Measurements from ENCODE around the gene BEND5. TPM values are rescaled to one million over a fixed set of nuclear protein-coding genes. Genes with fewer than 3 reads are reported as not detected.
A peak's percentile ranks its signal among the peaks of the same experiment; 100 is the strongest.

BEND5 gene
- polyA plus RNA-seq, 3 donors, result 0.13 TPM; not detected in 2

DNA sequence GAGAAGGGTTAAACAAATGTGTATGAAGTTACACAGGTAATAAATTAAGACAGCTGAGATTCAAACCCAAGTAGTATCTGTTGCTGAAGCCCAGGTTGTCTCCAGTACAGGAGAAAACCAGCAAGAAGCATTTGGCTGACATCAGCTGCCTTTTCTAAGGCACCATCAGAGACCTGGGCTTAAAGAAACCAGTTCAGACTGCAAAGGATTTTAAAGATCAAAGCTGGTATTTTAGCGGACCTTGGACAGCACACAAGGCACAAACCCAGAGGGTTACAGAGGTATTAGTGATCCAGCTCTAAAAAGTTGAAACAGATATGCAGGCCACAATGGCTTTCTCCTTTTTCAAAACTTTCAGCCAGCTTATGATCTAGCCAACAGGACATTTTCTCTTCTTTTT lies 23.4 kb downstream of the BEND5 start:
- no peaks in the 10 kb centered on the region for H3K9me3 ChIP-seq (replicated peaks in 1 of 2; ENCODE audit: control insufficient read depth in 1 of 2, insufficient read depth in 1 of 2, low read length in 2 of 2)
- H3K27me3 ChIP-seq (ENCODE audit: control insufficient read depth in 2 of 2, insufficient read depth in 2 of 2, low read length in 2 of 2), result no peaks in the 10 kb centered on the region
- no peak overlapping the region for H2AFZ ChIP-seq (ENCODE audit: insufficient read depth, low read depth, low read length, poor library complexity, severe bottlenecking)
- H3K4me2 ChIP-seq (replicated peaks; ENCODE audit: extremely low read depth, low read length, poor library complexity, severe bottlenecking), result no peak overlapping the region
- H3K4me3 ChIP-seq (replicated peaks in 1 of 3; ENCODE audit: low read depth in 2 of 3, low read length in 3 of 3), result no peak overlapping the region
- no peak overlapping the region for H3K4me3 Mint-ChIP-seq
- peaks cover 17 to 20% of the 10 kb centered on the region in 2 donors for H3K4me1 ChIP-seq (ENCODE audit: control insufficient read depth in 1 of 2, insufficient read depth in 2 of 2, low read length in 2 of 2)
- H3K9me3 Mint-ChIP-seq, result no peaks in the 10 kb centered on the region
- H3K36me3 Mint-ChIP-seq, result peaks cover 4 to 8% of the 10 kb centered on the region in 2 donors
- intact Hi-C loops (cut with micrococcal nuclease), result no loop called here
- H4K20me1 ChIP-seq (ENCODE audit: insufficient read depth, low read length), result no peaks in the 10 kb centered on the region
- H3K36me3 ChIP-seq (replicated peaks in 1 of 2; ENCODE audit: control insufficient read depth in 1 of 2, insufficient read depth in 2 of 2, low read length in 2 of 2), result no peaks in the 10 kb centered on the region
- no peak overlapping the region for H3K27ac Mint-ChIP-seq
- DNase-seq, result no peak
- H3K9ac ChIP-seq (ENCODE audit: insufficient read depth, low read length, poor library complexity, severe bottlenecking), result no peak overlapping the region
- TF ChIP-seq, protein P1, sequence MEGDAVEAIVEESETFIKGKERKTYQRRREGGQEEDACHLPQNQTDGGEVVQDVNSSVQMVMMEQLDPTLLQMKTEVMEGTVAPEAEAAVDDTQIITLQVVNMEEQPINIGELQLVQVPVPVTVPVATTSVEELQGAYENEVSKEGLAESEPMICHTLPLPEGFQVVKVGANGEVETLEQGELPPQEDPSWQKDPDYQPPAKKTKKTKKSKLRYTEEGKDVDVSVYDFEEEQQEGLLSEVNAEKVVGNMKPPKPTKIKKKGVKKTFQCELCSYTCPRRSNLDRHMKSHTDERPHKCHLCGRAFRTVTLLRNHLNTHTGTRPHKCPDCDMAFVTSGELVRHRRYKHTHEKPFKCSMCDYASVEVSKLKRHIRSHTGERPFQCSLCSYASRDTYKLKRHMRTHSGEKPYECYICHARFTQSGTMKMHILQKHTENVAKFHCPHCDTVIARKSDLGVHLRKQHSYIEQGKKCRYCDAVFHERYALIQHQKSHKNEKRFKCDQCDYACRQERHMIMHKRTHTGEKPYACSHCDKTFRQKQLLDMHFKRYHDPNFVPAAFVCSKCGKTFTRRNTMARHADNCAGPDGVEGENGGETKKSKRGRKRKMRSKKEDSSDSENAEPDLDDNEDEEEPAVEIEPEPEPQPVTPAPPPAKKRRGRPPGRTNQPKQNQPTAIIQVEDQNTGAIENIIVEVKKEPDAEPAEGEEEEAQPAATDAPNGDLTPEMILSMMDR (IDR thresholded peaks at IDR 0.05), result no peak
- peaks cover 0 to 2% (median 0%) of the 10 kb centered on the region in 3 donors for H3K27me3 Mint-ChIP-seq (ENCODE audit: low read depth in 3 of 3)
- H3K4me1 Mint-ChIP-seq, result peaks cover 20% of the 10 kb centered on the region
- H3K79me2 ChIP-seq (ENCODE audit: insufficient read depth, low read length), result no peaks in the 10 kb centered on the region
- H3K27ac ChIP-seq (ENCODE audit: low read depth in 1 of 2, low read length in 2 of 2), result no peak overlapping the region
- no CpG with 5 or more reads among the region's 1 CpG for WGBS (ENCODE audit: insufficient coverage)

DNA sequence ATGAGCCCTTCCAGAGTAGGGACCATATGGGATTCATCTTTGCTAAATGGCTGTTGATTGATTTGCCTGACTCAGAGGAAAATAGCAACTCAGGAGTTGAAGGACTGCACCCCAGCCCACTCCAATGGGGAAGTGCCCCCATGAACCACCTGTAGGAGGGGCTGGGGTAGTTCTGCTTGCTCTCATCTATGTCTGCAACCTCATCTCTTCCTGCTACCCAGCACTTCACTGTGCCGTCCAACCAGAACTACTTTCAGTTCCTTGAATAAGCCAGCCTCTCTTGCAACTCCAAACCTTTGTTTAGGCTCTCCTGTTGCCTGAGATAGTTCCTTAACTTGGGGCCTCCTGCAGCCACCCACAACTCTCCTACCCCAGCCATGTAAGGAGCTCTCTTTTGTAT lies 26.6 kb downstream of the BEND5 start:
- Histone ChIP-seq H4K20me1 (ENCODE audit: insufficient read depth, low read length) (no peaks in the 10 kb centered on the region), H3K79me2 (ENCODE audit: insufficient read depth, low read length) (no peaks in the 10 kb centered on the region), H3K4me1 (ENCODE audit: control insufficient read depth in 1 of 2, insufficient read depth in 2 of 2, low read length in 2 of 2) (peaks cover 17 to 20% of the 10 kb centered on the region in 2 donors), H3K9ac (ENCODE audit: insufficient read depth, low read length, poor library complexity, severe bottlenecking) (peak overlapping the region; percentile 6), H3K36me3 (replicated peaks in 1 of 2; ENCODE audit: control insufficient read depth in 1 of 2, insufficient read depth in 2 of 2, low read length in 2 of 2) (no peaks in the 10 kb centered on the region), H3K27ac (ENCODE audit: low read depth in 1 of 2, low read length in 2 of 2) (peak overlapping the region; percentile 18 to 27), H2AFZ (ENCODE audit: insufficient read depth, low read depth, low read length, poor library complexity, severe bottlenecking) (peak overlapping the region; percentile 54), H3K9me3 (replicated peaks in 1 of 2; ENCODE audit: control insufficient read depth in 1 of 2, insufficient read depth in 1 of 2, low read length in 2 of 2) (no peaks in the 10 kb centered on the region), H3K4me3 (replicated peaks in 1 of 3; ENCODE audit: low read depth in 2 of 3, low read length in 3 of 3) (no peak overlapping the region), H3K27me3 (ENCODE audit: control insufficient read depth in 2 of 2, insufficient read depth in 2 of 2, low read length in 2 of 2) (no peaks in the 10 kb centered on the region), H3K4me2 (replicated peaks; ENCODE audit: extremely low read depth, low read length, poor library complexity, severe bottlenecking) (no peak overlapping the region)
- Mint-ChIP-seq H3K27me3 (ENCODE audit: low read depth in 3 of 3) (peaks cover 0 to 2% (median 0%) of the 10 kb centered on the region in 3 donors), H3K9me3 (no peaks in the 10 kb centered on the region), H3K4me3 (peak overlapping the region in 1 of 2 donors; percentile 51), H3K4me1 (peaks cover 20% of the 10 kb centered on the region), H3K27ac (peak overlapping the region in 5 of 7 donors; percentile 32 to 74 (median 68)), H3K36me3 (peaks cover 2 to 6% of the 10 kb centered on the region in 2 donors)
- WGBS (ENCODE audit: insufficient coverage), result 0% methylated on average over 1 of the region's 1 CpG
- intact Hi-C loops (cut with micrococcal nuclease), result no loop called here
- TF ChIP-seq, protein P1 (IDR thresholded peaks at IDR 0.05), result no peak
- peak; percentile 12 to 35 (median 18) for DNase-seq

All from CD14-positive monocyte (primary cell).